Stimulated activated CD4-positive, alpha-beta T cell treated with anti-CD3 and anti-CD28 coated beads, Interleukin-12 subunit alpha, Interleukin-12 subunit beta, amount 100 ng/mL, for 48 hours (primary cell): ENCODE data around the gene KIDINS220.
A peak's percentile ranks its signal among the peaks of the same experiment; 100 is the strongest.

Experiments
- DNase-seq, 3 donors: peaks; one replicate each; pipeline ENCODE4 v3.0.0-alpha.2; 2020; ENCODE audit warnings: low read depth in 2 of 3, low spot score in 1 of 3

KIDINS220 gene

GRCh38 chr2:8836971-8837794 is at the start of gene KIDINS220:
TSS of gene KIDINS220 (minus strand) at chr2:8837613. CDS start at chr2:8827093, 10,520 bp downstream.
- peak; percentile 73 to 74 (median 73) for DNase-seq

- DNase-seq: no peak
Measured at GRCh38 chr2:8886876-8887275, 49.5 kb upstream of the KIDINS220 start.

GRCh38 chr2:8886202-8886518 is 48.7 kb upstream of the KIDINS220 start:
- DNase-seq: no peak

GRCh38 chr2:8885449-8886201 is 48.2 kb upstream of the KIDINS220 start:
- no peak for DNase-seq

GRCh38 chr2:8884812-8885211 is 47.4 kb upstream of the KIDINS220 start:
- DNase-seq: no peak

GRCh38 chr2:8882094-8882493 is 44.7 kb upstream of the KIDINS220 start:
- DNase-seq: no peak

GRCh38 chr2:8877894-8878293 is 40.5 kb upstream of the KIDINS220 start:
- no peak for DNase-seq

- no peak for DNase-seq
Measured at GRCh38 chr2:8877332-8877731, 39.9 kb upstream of the KIDINS220 start.

GRCh38 chr2:8876628-8877027 is 39.2 kb upstream of the KIDINS220 start:
- DNase-seq: no peak

- DNase-seq: no peak
Measured at GRCh38 chr2:8872821-8873432, 35.5 kb upstream of the KIDINS220 start.

GRCh38 chr2:8870441-8870840 is 33.0 kb upstream of the KIDINS220 start:
- no peak for DNase-seq

- DNase-seq: no peak
Measured at GRCh38 chr2:8867363-8867762, 29.9 kb upstream of the KIDINS220 start.

GRCh38 chr2:8863331-8863953 is 26.0 kb upstream of the KIDINS220 start:
- DNase-seq: no peak

- no peak for DNase-seq
Measured at GRCh38 chr2:8862230-8862629, 24.8 kb upstream of the KIDINS220 start.

- DNase-seq: no peak
Measured at GRCh38 chr2:8861797-8862196, 24.4 kb upstream of the KIDINS220 start.

GRCh38 chr2:8860239-8860638 is 22.8 kb upstream of the KIDINS220 start:
- DNase-seq: no peak

GRCh38 chr2:8858910-8859309 is 21.5 kb upstream of the KIDINS220 start:
- no peak for DNase-seq

- DNase-seq: no peak
Measured at GRCh38 chr2:8858264-8858663, 20.9 kb upstream of the KIDINS220 start.

- no peak for DNase-seq
Measured at GRCh38 chr2:8857709-8858108, 20.3 kb upstream of the KIDINS220 start.

GRCh38 chr2:8856176-8856575 is 18.8 kb upstream of the KIDINS220 start:
- DNase-seq: no peak

GRCh38 chr2:8855010-8855409 is 17.6 kb upstream of the KIDINS220 start:
- no peak for DNase-seq

GRCh38 chr2:8853426-8853825 is 16.0 kb upstream of the KIDINS220 start:
- no peak for DNase-seq
